RKO (cell line): ENCODE results near the gene CD200R1.
"Not testable (repeated sequence)": the region's sequence is repeated elsewhere in the genome, so short reads cannot be mapped to it uniquely, and the experiment has no call there.

ENCODE experiments used
- DNase-seq: peaks from one replicate; pipeline ENCODE4 v3.0.0-alpha.2; 2016; ENCODE audit warnings: low spot score

The CD200R1 gene

DNA sequence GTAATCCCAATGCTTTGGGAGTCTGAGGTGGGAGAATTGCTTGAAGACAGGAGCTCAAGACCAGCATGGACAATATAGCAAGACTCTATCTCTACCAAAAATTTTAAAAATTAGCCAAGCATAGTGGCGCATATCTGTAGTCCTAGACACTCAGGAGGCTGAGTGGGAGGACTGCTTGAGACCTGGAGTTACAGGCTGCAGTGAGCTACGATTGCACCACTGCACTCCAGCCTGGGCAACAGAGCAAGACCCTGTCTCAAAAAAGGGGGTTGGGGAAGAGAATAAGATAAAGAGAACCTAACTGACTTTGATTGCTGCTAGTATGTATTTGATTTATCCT, 755 bp downstream of the CD200R1 start:
- DNase-seq, result no peak

- DNase-seq, result no peak
Measured at GRCh38 chr3:112973325-112974177, 1.4 kb downstream of the CD200R1 start.

DNA sequence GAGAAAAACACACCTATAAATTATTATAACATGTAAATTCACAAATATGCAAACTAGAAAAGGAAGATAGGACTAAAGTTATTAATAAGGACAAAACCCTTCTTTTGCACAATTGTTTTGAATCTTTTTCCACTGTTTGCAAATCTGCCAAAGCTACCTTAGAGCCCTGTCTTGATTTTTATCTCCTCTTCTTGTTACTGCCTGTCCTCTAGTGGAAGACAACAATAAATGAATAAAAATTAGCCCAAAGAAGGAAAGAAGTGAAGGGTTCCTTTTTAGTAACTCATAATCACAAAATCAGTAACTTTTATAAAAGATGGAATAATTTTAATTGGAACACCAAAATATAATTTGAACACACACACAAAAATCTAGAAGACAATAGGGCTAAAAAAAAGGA, 2.7 kb downstream of the CD200R1 start:
- no peak for DNase-seq

DNA sequence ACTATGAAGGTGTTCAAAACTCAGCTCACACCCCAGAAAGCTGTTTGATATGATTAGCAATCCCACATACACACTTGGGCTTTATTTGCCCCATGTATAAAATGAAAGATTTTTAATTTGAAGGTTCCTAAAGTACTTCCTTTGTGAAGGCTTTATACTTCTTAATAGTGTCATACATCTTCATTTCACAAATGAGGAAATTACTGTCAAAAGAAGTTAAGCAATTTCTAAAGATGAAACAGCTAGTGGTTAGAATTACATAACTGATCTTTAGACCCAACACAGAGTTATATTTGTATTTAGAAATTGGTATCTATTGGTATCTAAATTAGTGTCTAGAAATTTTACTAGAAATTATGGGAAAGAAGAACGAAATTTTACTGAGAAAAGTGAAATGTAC, 7.1 kb downstream of the CD200R1 start:
- no peak for DNase-seq

GRCh38 chr3:112967425-112967824, 7.5 kb downstream of the CD200R1 start:
- DNase-seq, result no peak

GRCh38 chr3:112966633-112967032, 8.3 kb downstream of the CD200R1 start:
- DNase-seq, result no peak

- no peak for DNase-seq
Measured at GRCh38 chr3:112965656-112966055, 9.2 kb downstream of the CD200R1 start.

GRCh38 chr3:112963683-112964082, 11.2 kb downstream of the CD200R1 start:
- no peak for DNase-seq

DNA sequence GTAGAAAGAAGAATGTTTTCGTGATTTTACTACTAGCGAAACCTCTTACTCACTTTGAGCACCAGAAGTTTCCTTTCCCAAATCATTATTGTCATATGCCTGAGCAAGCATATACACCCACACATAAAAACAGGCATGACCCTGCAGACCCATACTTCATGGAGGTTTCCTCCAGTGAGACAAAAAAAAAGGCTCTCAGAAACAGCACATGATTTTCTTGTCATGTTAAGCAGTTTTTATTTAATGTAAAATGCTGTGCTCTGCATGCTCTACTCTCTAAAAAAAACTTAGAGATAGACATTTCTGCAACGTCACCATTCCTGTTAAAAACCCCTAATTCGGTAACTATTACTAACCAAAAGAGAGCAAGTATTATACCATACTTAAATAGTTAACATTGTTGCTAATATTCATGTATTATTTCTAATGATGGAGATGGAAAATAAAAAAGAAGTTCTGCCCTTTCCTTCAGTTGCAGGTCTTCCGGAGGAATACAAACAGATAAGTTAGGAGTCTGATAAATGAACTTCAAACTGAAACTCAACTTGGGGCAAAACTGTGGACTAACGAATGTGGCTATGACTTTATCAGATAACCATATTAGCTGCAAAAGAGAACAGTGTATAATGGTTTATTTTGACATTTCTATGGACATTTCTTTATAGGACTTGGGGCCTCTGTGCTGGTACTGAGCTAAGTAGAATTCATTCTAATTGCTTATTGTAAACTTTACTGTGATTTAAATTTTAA, 15.9 kb downstream of the CD200R1 start:
- DNase-seq, result no peak

GRCh38 chr3:112956351-112956750, 18.6 kb downstream of the CD200R1 start:
- no peak for DNase-seq

- no peak for DNase-seq
Measured at GRCh38 chr3:112948346-112948838, 26.5 kb downstream of the CD200R1 start.

DNA sequence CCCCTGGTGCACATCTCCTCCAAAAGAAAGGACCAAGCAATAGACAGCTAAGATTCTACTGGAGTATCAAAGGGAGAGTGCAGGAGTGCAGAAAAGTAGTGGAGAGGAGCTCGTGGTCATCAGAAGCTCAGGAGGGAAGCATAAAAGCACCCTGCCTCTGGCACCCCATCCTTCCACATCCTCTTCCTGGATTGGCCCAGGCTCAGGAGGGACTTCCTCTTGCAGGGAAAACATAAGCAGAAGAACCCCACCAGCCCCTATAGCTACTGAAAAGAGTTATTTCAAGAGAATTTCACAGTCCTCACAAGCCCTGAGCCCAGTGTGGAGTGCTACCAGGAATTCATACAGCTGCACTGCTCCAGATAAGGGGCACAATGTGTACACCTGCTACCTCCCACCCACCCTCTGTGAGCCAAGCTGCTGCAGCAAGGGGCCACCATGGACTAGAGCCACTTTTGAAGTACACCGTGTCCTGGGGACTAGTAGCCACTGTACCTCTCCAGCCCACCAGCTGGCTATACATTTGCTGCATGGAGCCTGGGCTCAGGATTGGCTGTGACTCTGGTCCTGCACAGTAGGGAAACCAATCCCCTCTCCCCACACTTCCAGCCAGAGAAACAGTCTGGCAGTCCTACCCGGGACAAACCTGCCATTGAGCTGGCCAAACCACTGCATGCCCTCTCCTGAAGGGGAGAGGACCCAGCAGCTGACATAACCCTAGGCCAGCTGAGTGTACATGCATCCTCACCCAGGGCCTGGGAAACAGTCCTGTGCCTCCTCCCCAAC, 43.0 kb downstream of the CD200R1 start:
- DNase-seq, result no peak

DNA sequence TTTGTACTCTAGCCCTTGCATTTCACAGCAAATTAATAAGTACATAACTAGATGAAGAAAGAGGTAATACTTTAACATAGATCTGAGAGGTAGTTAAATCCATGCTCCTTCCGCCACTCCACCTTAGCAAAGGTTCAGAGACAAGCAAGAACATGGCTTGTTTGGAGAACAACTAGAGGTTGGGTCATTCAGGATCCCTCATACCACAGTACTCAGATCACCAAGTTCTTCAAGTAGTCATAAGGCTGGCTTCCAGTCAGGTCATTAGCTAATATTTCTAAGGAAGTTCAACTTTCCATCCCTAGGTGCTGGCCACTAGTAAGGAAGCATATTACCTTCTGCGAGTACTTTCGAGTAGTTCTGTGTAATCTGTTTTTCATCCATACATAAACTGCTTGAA, 44.1 kb downstream of the CD200R1 start:
- DNase-seq, result no peak

- DNase-seq, result no peak
Measured at GRCh38 chr3:112925969-112926368, 48.9 kb downstream of the CD200R1 start.

DNA sequence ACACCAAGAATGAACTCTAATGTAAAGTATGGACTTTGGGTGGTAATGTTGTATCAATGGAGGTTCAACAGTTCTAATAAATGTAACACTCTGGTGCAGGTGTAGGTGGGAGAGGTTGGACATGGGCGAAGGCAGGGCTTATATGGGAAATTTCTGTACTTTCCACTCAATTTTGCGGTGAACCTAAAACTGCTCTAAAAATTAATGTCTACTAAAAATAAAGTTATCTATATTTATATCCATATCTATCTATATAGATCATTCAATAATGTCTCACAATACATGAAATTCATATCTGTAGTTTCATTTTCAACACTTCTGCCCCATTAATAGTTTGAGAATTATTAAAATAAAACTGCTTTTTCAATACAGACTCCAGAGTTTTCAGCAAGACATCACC, 49.3 kb downstream of the CD200R1 start:
- no peak for DNase-seq

DNA sequence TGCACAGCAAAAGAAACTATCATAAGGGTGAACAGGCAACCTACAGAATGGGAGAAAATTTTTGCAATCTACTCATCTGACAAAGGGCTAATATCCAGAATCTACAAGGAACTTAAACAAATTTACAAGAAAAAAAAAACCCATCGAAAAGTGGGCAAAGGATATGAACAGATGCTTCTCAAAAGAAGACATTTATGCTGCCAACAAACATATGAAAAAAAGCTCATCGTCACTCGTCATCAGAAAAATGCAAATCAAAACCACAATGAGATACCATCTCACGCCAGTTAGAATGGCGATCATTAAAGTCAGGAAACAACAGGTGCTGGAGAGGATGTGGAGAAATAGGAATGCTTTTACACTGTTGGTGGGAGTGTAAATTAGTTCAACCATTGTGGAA, 55.4 kb downstream of the CD200R1 start:
- DNase-seq, result not testable (repeated sequence)

DNA sequence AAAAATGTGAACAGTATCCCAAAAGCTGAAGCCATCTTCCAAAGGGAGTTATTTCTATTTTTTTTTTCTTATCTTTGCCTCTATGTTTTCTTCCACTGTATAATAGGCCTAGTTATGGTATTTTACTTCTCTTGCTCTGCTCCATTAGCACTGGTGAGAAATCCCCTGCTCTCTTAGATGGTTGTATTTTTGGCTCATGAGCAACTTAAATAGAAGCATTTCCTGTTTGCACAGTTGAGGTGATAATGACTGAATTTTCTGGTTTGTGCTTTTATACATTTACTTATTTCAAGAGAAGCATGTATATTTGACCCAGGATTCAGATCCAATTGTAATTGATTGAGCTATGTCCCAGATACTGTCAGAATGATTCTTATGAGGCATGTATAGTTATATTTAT, 66.7 kb downstream of the CD200R1 start:
- no peak for DNase-seq

DNA sequence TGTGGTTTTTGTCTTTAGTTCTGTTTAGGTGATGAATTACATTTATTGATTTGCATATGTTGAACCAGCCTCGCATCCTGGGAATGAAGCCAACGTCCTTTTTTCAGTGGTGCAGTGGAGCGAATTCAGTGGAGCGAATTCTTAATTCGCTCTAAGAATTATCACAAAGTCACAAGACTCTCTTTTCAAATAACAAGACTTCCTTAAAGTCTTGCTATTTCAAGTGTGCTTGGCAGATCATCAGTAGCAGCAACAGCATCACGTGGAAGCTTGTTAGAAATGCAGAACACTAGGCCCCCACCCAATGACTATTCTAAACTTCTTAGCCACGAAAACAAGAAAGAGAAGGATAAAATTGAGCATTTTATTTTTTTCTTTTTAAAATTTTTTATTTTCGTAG, 70.1 kb downstream of the CD200R1 start:
- no peak for DNase-seq

DNA sequence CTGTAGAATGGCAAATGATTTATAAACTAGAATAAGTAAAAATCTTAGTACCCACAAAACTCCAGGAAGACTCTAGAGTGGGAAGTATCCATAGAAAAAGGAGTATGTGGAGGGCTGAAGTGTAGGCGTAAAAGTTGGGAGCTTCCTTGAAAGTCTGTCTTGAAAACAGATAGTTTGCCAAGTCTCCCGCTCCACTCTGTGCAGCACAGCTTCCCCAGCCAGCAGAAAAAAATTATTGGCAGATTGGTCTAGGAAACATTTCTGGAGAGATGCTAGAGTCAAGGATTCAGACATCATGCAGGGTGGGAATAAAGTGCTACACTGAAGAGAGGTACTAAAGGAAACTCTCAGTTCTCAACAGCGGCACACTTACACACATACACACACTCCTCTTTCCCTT, 74.8 kb downstream of the CD200R1 start:
- DNase-seq, result no peak

GRCh38 chr3:112897791-112898190, 77.1 kb downstream of the CD200R1 start:
- no peak for DNase-seq

GRCh38 chr3:112894258-112894657, 80.6 kb downstream of the CD200R1 start:
- DNase-seq, result peak; percentile 25

DNA sequence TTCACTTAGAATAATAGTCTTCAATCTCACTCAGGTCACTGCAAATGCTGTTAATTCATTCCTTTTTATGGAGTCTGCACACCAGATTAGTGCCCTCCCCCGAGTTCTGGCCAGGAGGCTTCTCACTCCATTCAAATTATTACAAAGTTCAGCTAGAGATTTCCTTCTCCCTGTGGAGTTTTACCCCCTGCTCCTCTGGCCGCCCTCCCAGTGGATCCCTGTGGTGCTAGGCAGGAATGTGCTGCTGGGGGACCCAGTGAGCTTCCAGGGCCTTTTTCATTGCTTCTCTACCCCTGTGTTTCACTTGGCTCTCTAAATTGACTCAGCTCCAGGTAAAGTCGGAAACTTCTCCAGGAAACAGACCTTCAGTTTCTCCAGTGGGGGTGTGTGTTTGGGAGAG, 85.5 kb downstream of the CD200R1 start:
- no peak for DNase-seq
